Upper lobe of left lung (tissue), 4 donors: ENCODE measurements around the gene UCP3.

Experiments
- CTCF ChIP-seq, 6 experiments: fragments of 450-650 bp in 4 of 6; fragments of 200-600 bp in 2 of 6; sonication (generic) in 2 of 6; IDR thresholded peaks; one replicate each; pipeline ENCODE4 v1.5.1; 2016 to 2019; ENCODE audit warnings: antibody characterized with exemption in 6 of 6
- POLR2A ChIP-seq, 4 donors: fragments of 450-650 bp; IDR thresholded peaks; one replicate each; pipeline ENCODE4 v1.5.1; 2016 to 2017; ENCODE audit warnings: antibody characterized with exemption in 4 of 4, mild to moderate bottlenecking in 2 of 4
- POLR2AphosphoS5 ChIP-seq, 2 donors: sonication (generic); formaldehyde crosslinking; IDR thresholded peaks; one replicate each; pipeline ENCODE4 v1.5.1; 2017; ENCODE audit warnings: antibody characterized with exemption in 2 of 2

GRCh38 chr11:73982990-73983740 lies 25.7 kb downstream of the UCP3 start:
- TF ChIP-seq CTCF (IDR thresholded peaks at IDR 0.05) (peak in 3 of 6 experiments; percentile 6 to 15 (median 9)), POLR2AphosphoS5 (IDR thresholded peaks at IDR 0.05) (peak; percentile 78 to 86), POLR2A (IDR thresholded peaks at IDR 0.05) (peak in 3 of 4 donors; percentile 43 to 90 (median 67))
